ENCODE data around the gene FAM43B.

The FAM43B gene

GRCh38 chr1:20574686-20575540 is 22.5 kb downstream of the FAM43B start:
- H3K9ac ChIP-seq (ENCODE audit: insufficient read length, low read depth), result no peak overlapping the region
- peak; percentile 57 for DNase-seq (ENCODE audit: low read depth, low spot score)
- peaks cover 2% of the 10 kb centered on the region for H3K4me1 ChIP-seq (ENCODE audit: insufficient read depth, insufficient read length)
- H3K27me3 ChIP-seq (ENCODE audit: insufficient read depth, insufficient read length), result peaks cover 9% of the 10 kb centered on the region
- no peaks in the 10 kb centered on the region for H3K36me3 ChIP-seq (ENCODE audit: insufficient read depth, insufficient read length, low read length)
- peaks cover 10% of the 10 kb centered on the region for H3K9me3 ChIP-seq (ENCODE audit: insufficient read depth, low read length)
- H3K4me3 ChIP-seq (ENCODE audit: insufficient read length, low read depth), result no peak overlapping the region
- TF ChIP-seq YY1 (IDR thresholded peaks at IDR 0.05; ENCODE audit: insufficient read depth, insufficient read length), result no peak

DNA sequence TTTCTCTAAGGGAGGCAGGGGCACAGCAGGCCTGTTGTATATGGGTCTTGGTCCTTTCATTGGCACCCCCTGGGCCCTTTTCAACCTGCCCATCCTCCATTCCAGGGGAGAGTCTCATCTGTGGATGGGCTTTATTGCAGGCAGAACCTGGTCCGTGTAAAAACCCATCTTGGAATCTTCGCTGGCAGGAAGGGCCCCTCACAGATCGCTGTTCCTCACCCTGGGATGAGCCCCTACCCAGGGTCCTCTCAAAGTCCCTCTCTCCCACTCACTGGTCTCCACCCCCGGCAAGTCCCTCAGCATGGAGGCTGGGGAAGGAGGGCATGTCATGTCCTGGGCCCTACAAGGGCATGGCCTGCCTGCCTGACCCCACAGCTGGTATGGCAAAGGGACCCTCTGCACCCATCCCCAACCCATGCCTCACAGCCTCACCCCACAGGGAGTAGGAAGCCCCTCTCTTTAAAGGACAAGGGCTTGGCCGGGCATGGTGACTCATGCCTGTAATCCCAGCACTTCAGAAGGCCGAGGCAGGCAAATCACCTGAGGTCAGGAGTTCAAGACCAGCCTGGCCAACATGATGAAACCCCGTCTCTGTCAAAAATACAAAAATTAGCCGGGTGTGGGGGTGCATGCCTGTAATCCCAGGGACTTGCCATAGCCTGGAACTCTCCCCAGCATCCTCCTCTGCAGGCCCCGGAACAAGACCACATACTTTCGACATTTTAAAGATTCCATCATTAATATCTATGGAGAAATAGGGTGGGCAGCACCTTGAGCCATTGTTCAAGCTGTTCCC is 23.4 kb downstream of the FAM43B start:
- no peak overlapping the region for H3K9ac ChIP-seq (ENCODE audit: insufficient read length, low read depth)
- H3K4me1 ChIP-seq (ENCODE audit: insufficient read depth, insufficient read length), result peaks cover 2% of the 10 kb centered on the region
- TF ChIP-seq SUZ12 (IDR thresholded peaks at IDR 0.05; ENCODE audit: extremely low read depth, insufficient read depth, insufficient read length), result no peak
- TF ChIP-seq YY1 (IDR thresholded peaks at IDR 0.05; ENCODE audit: insufficient read depth, insufficient read length), result no peak
- no peak for TF ChIP-seq ZNF274 (IDR thresholded peaks at IDR 0.05; ENCODE audit: low read depth, low read length)
- H3K4me3 ChIP-seq (ENCODE audit: insufficient read length, low read depth), result no peak overlapping the region
- peaks cover 10% of the 10 kb centered on the region for H3K9me3 ChIP-seq (ENCODE audit: insufficient read depth, low read length)
- peaks cover 9% of the 10 kb centered on the region for H3K27me3 ChIP-seq (ENCODE audit: insufficient read depth, insufficient read length)
- DNase-seq (ENCODE audit: low read depth, low spot score), result no peak
- H3K36me3 ChIP-seq (ENCODE audit: insufficient read depth, insufficient read length, low read length), result no peaks in the 10 kb centered on the region

- Histone ChIP-seq H3K9ac (ENCODE audit: insufficient read length, low read depth) (no peak overlapping the region), H3K4me3 (ENCODE audit: insufficient read length, low read depth) (no peak overlapping the region), H3K36me3 (ENCODE audit: insufficient read depth, insufficient read length, low read length) (no peaks in the 10 kb centered on the region), H3K9me3 (ENCODE audit: insufficient read depth, low read length) (no peaks in the 10 kb centered on the region), H3K27me3 (ENCODE audit: insufficient read depth, insufficient read length) (peaks cover 9% of the 10 kb centered on the region), H3K4me1 (ENCODE audit: insufficient read depth, insufficient read length) (peaks cover 2% of the 10 kb centered on the region)
- TF ChIP-seq ZNF274 (IDR thresholded peaks at IDR 0.05; ENCODE audit: low read depth, low read length), result no peak
- TF ChIP-seq SUZ12 (IDR thresholded peaks at IDR 0.05; ENCODE audit: extremely low read depth, insufficient read depth, insufficient read length), result no peak
- TF ChIP-seq YY1 (IDR thresholded peaks at IDR 0.05; ENCODE audit: insufficient read depth, insufficient read length), result no peak
- no peak for DNase-seq (ENCODE audit: low read depth, low spot score)
Measured at GRCh38 chr1:20578062-20578461, 25.7 kb downstream of the FAM43B start.

GRCh38 chr1:20578721-20579395 is 26.5 kb downstream of the FAM43B start:
- DNase-seq (ENCODE audit: low read depth, low spot score), result no peak
- TF ChIP-seq YY1 (IDR thresholded peaks at IDR 0.05; ENCODE audit: insufficient read depth, insufficient read length) (no peak), ZNF274 (IDR thresholded peaks at IDR 0.05; ENCODE audit: low read depth, low read length) (no peak), SUZ12 (IDR thresholded peaks at IDR 0.05; ENCODE audit: extremely low read depth, insufficient read depth, insufficient read length) (no peak)
- Histone ChIP-seq H3K4me1 (ENCODE audit: insufficient read depth, insufficient read length) (peaks cover 2% of the 10 kb centered on the region), H3K27me3 (ENCODE audit: insufficient read depth, insufficient read length) (peaks cover 5% of the 10 kb centered on the region), H3K36me3 (ENCODE audit: insufficient read depth, insufficient read length, low read length) (no peaks in the 10 kb centered on the region), H3K9ac (ENCODE audit: insufficient read length, low read depth) (no peak overlapping the region), H3K9me3 (ENCODE audit: insufficient read depth, low read length) (no peaks in the 10 kb centered on the region), H3K4me3 (ENCODE audit: insufficient read length, low read depth) (no peak overlapping the region)

DNA sequence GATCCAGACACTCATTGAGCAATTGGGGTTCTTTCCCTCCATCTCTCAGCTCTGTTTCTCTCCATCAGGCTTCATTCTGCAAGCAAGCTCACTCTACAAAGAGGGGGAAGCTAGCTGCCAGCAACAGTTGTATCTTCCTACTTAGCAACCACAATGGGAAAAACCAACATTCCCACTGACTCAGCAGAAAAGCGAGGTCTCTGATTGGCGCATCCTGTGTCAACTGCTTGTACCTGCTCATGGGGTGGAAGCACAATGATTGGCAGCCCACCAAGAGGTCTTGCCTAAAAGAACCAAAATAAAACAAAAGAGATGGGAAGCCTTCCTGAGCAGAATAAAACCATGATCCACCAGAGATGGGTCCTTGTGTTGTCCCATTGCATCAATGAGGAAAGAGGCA is 32.5 kb downstream of the FAM43B start:
- no peak for DNase-seq (ENCODE audit: low read depth, low spot score)
- no peaks in the 10 kb centered on the region for H3K9me3 ChIP-seq (ENCODE audit: insufficient read depth, low read length)
- no peak overlapping the region for H3K4me3 ChIP-seq (ENCODE audit: insufficient read length, low read depth)
- TF ChIP-seq YY1 (IDR thresholded peaks at IDR 0.05; ENCODE audit: insufficient read depth, insufficient read length), result no peak
- TF ChIP-seq SUZ12 (IDR thresholded peaks at IDR 0.05; ENCODE audit: extremely low read depth, insufficient read depth, insufficient read length), result no peak
- TF ChIP-seq ZNF274 (IDR thresholded peaks at IDR 0.05; ENCODE audit: low read depth, low read length), result no peak
- peaks cover 3% of the 10 kb centered on the region for H3K4me1 ChIP-seq (ENCODE audit: insufficient read depth, insufficient read length)
- H3K9ac ChIP-seq (ENCODE audit: insufficient read length, low read depth), result no peak overlapping the region
- no peaks in the 10 kb centered on the region for H3K36me3 ChIP-seq (ENCODE audit: insufficient read depth, insufficient read length, low read length)
- H3K27me3 ChIP-seq (ENCODE audit: insufficient read depth, insufficient read length), result peaks cover 8% of the 10 kb centered on the region

- H3K4me1 ChIP-seq (ENCODE audit: insufficient read depth, insufficient read length), result peaks cover 3% of the 10 kb centered on the region
- peaks cover 8% of the 10 kb centered on the region for H3K27me3 ChIP-seq (ENCODE audit: insufficient read depth, insufficient read length)
- no peak for DNase-seq (ENCODE audit: low read depth, low spot score)
- no peaks in the 10 kb centered on the region for H3K9me3 ChIP-seq (ENCODE audit: insufficient read depth, low read length)
- H3K9ac ChIP-seq (ENCODE audit: insufficient read length, low read depth), result no peak overlapping the region
- no peaks in the 10 kb centered on the region for H3K36me3 ChIP-seq (ENCODE audit: insufficient read depth, insufficient read length, low read length)
- TF ChIP-seq YY1 (IDR thresholded peaks at IDR 0.05; ENCODE audit: insufficient read depth, insufficient read length) (no peak), ZNF274 (IDR thresholded peaks at IDR 0.05; ENCODE audit: low read depth, low read length) (no peak), SUZ12 (IDR thresholded peaks at IDR 0.05; ENCODE audit: extremely low read depth, insufficient read depth, insufficient read length) (no peak)
- no peak overlapping the region for H3K4me3 ChIP-seq (ENCODE audit: insufficient read length, low read depth)
Measured at GRCh38 chr1:20586953-20587660, 34.7 kb downstream of the FAM43B start.

All from NT2/D1 (cell line).